GM10847 (cell line): ENCODE measurements around the gene NRN1.

ENCODE experiments used
- POLR2A ChIP-seq: IDR thresholded peaks from 2 replicates; pipeline ENCODE4 v1.6.1; 2011; ENCODE audit not compliant: insufficient read length; ENCODE audit errors: extremely low read depth

The NRN1 gene

GRCh38 chr6:6006428-6007365, at the start of gene NRN1:
Gene NRN1 (minus strand): TSS chr6:6006925. CDS start chr6:6006749, 176 bp downstream.
- no peak for TF ChIP-seq POLR2A

GRCh38 chr6:6052216-6052615, 45.5 kb upstream of the NRN1 start:
- no peak for TF ChIP-seq POLR2A

DNA sequence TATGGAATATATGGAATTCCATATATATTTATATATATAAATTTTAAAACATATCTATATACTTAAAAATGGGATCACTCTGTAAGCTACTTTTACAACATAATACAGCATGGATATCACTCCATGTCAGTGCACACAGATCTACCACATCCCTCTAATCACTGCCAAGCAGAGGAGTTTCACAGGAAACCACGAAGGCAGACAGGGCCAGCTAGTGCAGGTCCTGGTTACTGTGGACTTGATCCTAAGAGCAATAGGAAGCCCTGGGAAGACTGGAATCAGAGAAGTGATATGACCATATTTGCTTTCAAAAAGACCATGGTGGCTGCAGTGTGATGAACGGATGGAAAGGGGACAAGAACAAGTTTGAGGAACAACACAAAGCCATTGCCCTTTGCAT, 40.0 kb upstream of the NRN1 start:
- no peak for TF ChIP-seq POLR2A

DNA sequence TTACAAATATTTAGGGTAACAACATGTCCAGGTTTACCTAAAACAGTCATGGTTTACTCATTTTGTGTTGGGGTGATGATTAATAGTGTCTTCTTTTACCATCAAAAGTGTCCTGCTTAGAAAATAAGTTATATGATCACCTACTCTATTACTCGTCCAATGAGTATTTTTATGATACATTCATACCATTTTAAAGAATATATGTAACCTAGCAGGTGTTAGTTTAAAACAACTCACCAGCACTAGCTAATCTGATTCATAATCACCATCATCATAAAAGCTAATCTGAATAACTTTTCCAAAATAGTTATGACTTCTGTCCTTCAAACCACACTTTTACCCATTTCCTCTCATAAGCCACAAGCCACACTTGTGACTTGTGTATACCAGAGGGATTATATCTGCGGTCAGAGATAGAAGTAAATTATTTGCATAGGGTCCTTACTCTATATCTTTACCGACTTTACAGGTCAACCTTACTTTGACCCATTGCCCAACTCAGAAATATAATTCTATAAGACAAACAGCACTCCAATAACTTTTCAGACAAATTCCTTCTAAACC, 33.3 kb upstream of the NRN1 start:
- no peak for TF ChIP-seq POLR2A

DNA sequence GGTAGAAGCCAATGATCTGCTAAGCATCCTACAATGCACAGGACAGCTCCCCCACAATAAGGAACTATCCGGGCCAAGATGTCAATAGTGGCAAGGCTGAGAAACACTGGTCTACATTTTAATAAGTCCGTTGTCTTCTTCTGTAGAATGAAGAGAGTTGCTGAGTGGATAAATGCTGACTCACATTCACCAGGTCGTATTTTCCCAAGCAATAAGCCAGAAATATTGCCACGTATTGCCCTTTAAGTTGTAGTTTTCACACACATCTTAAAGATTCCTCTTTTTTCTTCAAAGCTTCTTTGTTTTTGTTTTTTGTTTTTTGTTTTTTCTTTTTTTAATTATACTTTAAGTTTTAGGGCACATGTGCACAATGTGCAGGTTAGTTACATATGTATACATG, 30.5 kb upstream of the NRN1 start:
- TF ChIP-seq POLR2A: no peak

- no peak for TF ChIP-seq POLR2A
Observed at GRCh38 chr6:6033858-6034257, 27.1 kb upstream of the NRN1 start.

DNA sequence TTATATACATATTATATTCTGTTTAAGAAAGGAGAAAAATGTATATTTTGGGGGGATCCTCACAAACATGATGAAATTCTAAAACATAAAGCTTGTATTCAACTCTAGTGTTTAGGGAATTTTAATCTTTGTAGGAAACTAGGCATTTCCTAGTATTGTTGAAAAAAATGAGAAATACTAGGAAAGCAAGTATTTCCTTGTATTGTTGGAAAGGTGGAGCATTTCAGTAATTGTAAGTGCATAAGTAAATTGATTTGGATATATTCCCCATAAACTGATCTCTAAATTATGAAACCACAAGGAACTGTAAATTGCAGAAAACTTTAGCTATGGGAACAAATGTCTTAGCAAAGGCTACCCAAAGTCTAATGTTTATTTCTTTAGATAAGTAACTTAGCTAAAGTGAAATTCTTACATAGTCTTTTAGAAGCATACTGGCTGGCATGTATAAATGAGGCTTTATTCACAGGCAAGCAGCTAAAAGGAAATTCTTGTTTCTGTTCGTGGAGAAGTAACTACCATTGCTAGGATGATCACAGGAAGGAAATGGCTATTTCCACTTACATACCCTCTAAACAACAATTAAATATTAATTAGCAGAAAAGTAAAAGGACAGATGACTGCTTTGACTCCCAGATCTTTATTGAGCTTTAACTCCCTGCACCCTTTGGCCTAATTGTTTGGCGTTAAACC, 19.9 kb upstream of the NRN1 start:
- TF ChIP-seq POLR2A: no peak

DNA sequence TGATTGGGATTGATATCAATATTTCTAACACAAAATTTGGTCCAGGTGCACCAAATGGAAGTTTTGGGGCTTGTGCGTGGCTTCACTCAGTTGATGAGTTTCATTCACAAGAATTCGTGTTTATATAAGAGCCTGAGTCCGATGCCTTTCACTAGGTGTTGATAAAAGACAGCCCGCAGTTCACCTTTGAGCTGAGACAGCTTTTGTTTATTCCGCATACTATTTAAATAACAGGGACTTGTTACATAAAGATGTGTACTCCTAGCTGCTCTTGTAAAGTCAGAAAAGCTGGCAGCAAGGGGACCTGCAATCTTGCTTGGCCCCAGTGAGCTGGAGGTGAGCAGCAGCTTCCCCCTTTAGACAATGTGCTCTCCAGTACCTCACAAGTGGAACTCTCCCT, 19.0 kb upstream of the NRN1 start:
- no peak for TF ChIP-seq POLR2A

- TF ChIP-seq POLR2A: no peak
Observed at GRCh38 chr6:6024220-6024619, 17.5 kb upstream of the NRN1 start.

DNA sequence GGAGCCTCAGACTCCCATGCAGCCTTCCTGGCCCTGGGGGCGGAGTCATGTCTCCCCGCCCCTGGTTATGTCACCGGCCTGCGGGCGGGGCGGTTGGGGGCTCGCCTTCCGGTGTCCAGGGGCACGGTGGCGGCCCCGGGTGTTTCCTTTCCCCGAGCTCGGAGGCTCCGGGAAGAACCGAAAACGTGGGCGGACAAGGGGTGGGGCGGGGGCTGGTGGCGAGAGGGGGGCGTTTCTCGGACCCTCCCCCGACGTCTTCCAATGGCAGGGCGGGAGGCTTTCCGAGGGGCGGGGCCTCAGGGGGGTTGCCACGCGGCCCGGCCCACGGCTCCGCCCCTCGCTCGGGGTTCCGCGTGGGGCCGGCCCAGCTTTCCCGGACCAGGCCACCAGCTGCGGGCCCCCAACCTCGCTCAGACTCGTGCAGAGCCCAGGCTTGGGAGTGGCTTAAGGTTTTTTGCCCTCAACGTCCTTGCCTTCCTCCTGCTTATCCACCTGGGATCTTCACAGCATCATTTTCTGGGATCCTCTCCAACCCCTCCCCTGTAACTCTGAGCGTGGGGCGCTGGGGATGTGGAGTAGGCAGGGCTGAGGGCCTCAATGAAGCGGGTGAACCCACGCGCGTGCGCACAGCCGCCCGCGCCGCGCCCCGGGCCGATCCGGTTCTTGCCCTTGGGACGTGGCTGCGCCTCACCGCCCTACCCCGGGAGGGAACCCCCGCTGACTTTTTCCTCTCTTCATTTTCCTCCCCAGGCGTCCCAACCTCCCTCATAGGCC, 2.1 kb upstream of the NRN1 start:
- TF ChIP-seq POLR2A: no peak

- no peak for TF ChIP-seq POLR2A
Observed at GRCh38 chr6:6008089-6008647, 1.4 kb upstream of the NRN1 start.

DNA sequence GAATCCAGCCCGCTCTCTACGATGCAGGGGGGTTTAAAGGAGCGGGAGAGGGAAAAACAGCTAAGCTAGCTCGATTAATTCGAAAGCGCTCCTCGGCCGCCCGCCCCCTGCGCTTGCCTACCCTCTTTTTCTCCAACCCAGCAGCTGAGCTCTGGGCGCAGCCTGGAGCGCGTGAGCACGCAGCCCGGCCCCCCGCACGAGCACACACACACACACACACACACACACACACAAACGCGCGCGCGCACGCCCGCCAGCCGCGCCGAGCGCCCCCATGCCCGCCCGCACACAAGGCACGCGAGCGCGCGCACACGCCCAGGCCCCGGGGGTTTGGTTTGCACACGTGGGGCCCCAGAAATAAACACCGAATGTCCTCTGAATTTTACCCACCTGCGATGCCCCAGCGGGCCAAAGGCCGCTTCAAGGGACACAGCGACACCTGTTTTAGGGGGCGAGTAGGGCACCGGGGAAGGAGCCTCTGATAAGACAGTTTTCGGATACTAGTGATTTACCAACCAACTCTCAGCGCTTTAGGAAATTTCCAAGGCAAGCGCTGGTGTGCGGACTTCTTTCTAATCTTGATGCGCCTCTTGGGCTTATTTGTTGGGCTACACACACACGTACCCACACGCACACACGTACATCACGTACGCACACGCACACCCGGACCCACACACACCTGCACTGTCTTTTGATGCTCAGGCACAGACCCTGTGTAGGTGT, 802 bp upstream of the NRN1 start:
- no peak for TF ChIP-seq POLR2A

GRCh38 chr6:6006006-6006427, 708 bp downstream of the NRN1 start:
- TF ChIP-seq POLR2A: no peak
